GM19455 (cell line): Measurements from ENCODE around the gene CCDC152.
"Not testable (repeated sequence)": the region's sequence is repeated elsewhere in the genome, so short reads cannot be mapped to it uniquely, and the experiment has no call there.

ENCODE experiments used
- ATAC-seq: cut with Tn5 transposase; IDR thresholded peaks from one replicate; pipeline ENCODE4 v1.9.1; 2021; ENCODE audit not compliant: unreplicated experiment

The CCDC152 gene

DNA sequence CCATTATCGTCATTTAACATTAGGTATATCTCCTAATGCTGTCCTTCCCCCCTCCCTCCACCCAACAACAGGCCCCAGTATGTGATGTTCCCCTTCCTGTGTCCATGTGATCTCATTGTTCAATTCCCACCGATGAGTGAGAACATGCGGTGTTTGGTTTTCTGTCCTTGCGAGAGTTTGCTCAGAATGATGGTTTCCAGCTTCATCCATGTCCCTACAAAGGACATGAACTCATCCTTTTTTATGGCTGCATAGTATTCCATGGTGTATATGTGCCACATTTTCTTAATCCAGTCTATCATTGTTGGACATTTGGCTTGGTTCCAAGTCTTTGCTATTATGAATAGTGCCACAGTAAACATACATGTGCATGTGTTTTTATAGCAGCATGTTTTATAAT is 87.8 kb downstream of the CCDC152 start:
- not testable (repeated sequence) for ATAC-seq

DNA sequence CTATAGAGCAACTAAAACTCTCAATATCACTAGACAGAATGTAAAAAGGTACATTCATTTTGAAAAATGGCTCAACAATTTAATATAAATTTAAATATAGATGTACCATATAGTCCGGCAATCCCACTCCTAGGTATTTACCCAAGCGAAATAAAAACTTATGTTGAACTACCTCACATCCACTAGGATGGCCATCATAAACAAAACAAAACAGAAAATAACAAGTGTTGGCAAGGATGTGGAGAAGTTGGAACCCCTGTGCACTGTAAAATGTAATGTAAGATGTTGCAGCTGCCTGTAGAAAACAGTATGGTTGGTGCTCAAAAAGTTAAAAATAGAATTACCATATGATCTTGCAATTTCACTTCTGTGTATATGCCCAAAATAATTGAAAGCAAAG is 91.9 kb downstream of the CCDC152 start:
- no peak for ATAC-seq

DNA sequence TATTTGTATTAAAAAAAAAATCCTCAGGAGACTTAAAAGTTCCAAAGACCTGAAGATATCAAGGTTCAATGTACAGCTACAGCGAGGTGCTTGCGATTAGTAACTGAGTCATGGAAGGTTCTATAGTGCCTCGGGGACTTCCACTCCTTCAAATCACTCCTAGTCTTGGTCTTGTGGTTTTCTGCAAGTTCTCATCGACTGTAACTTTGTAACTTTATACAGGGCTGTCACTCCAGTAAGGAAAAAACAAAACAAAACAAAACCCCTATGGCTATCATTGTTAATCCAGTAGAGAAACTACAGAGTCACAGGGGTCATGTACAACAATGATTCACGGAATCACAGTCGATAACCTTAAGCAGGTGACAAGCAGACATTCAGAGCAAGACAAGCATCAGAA is 94.9 kb downstream of the CCDC152 start:
- no peak for ATAC-seq
